HepG2 (cell line): ENCODE results near the gene SSH3.

Source experiments
- CEBPB ChIP-seq: IDR thresholded peaks from 2 replicates; pipeline ENCODE4 v1.6.1; 2011; ENCODE audit warnings: low read depth, low read length, improper control_type of control experiment, borderline replicate concordance
- KDM5B ChIP-seq: sonication (generic); formaldehyde crosslinking; IDR thresholded peaks from 2 replicates; pipeline ENCODE4 v1.4.0; 2020; ENCODE audit warnings: missing genetic modification reagents, mild to moderate bottlenecking, borderline replicate concordance
- ZNF280D ChIP-seq: sonication (generic); formaldehyde crosslinking; IDR thresholded peaks from 2 replicates; pipeline ENCODE4 v1.5.1; 2020; ENCODE audit warnings: mild to moderate bottlenecking, missing genetic modification reagents
- ZNF576 ChIP-seq: sonication (generic); formaldehyde crosslinking; IDR thresholded peaks from 2 replicates; pipeline ENCODE4 v1.4.0; 2020; ENCODE audit warnings: mild to moderate bottlenecking, missing genetic modification reagents
- TF ChIP-seq, protein P1 (sequence below): sonication (generic); formaldehyde crosslinking; IDR thresholded peaks from 2 replicates; pipeline ENCODE4 v1.8.1; 2023; ENCODE audit warnings: mild to moderate bottlenecking, missing genetic modification reagents, borderline replicate concordance

- TF ChIP-seq CEBPB (no peak), KDM5B (CRISPR knock-in tag) (0 out of 2 replicates have a peak, but pooled peaks have one; percentile 32), ZNF280D (CRISPR knock-in tag) (no peak), ZNF576 (CRISPR knock-in tag) (no peak)
- TF ChIP-seq, protein P1, sequence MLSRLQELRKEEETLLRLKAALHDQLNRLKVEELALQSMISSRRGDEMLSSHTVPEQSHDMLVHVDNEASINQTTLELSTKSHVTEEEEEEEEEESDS (CRISPR knock-in tag): no peak
These were observed 13.5 kb upstream of the SSH3 start for GRCh38 chr11:67289651-67290479.
